A549 (cell line): ENCODE data around the gene PKD1. TPM values are rescaled to one million over a fixed set of nuclear protein-coding genes. Genes with fewer than 3 reads are reported as not detected.

Experiments
- ATAC-seq, 2 experiments: fragments of 200-7000 bp in 1 of 2; fragments of >200 bp in 1 of 2; cut with Nextera tagmentation in 1 of 2; cut with Tn5 transposase in 1 of 2; 3 replicates each; pipeline versions ENCODE4 v1.8.0 to v1.9.1; 2018 to 2020; ENCODE audit warnings: mild to moderate bottlenecking in 1 of 2, moderate library complexity in 1 of 2
- CTCF ChIA-PET: fragments of 300-600 bp; sonication (Branson Sonifier 250); formaldehyde crosslinking; extraction: SDS; loops from one replicate; lab custom pipeline; 2021; ENCODE audit warnings: antibody characterized with exemption, inconsistent platforms; lab: Yijun Ruan, JAX
- POLR2A ChIA-PET: fragments of 350-600 bp; formaldehyde crosslinking; extraction: SDS; loops from one replicate; lab custom pipeline; 2021; ENCODE audit warnings: antibody characterized with exemption, inconsistent platforms; lab: Yijun Ruan, JAX
- DNase-seq, 2 experiments: peaks; one replicate each; pipeline versions ENCODE4 v3.0.0 to v3.0.0-alpha.2; 2011 to 2016; ENCODE audit warnings: low read depth in 1 of 2, low spot score in 1 of 2
- FAIRE-seq: peaks from 2 replicates; lab custom pipeline; 2011; peaks lifted over from hg19 to GRCh38; lab: Jason Lieb, UNC
- H3K27ac ChIP-seq, 2 experiments: fragments of >200 bp; sonication (Bioruptor Twin); formaldehyde crosslinking; 3 replicates each; pipeline ENCODE4 v1.5.1; 2016 to 2017
- H3K4me1 ChIP-seq: fragments of >200 bp; sonication (Bioruptor Twin); formaldehyde crosslinking; 3 replicates; pipeline ENCODE4 v1.6.1; 2016
- H3K4me2 ChIP-seq: fragments of >200 bp; sonication (Bioruptor Twin); formaldehyde crosslinking; 3 replicates; pipeline ENCODE4 v1.6.1; 2016
- H3K4me3 ChIP-seq: fragments of >200 bp; sonication (Bioruptor Twin); formaldehyde crosslinking; 3 replicates; pipeline ENCODE4 v1.5.1; 2016
- H3K9me3 ChIP-seq: fragments of >200 bp; sonication (Bioruptor Twin); formaldehyde crosslinking; 3 replicates; pipeline ENCODE4 v1.6.1; 2016
- BHLHE40 ChIP-seq: IDR thresholded peaks from 2 replicates; pipeline ENCODE4 v1.6.1; 2012; ENCODE audit warnings: low read depth, low read length, inconsistent platforms
- CBX2 ChIP-seq: fragments of 200-600 bp; sonication (generic); IDR thresholded peaks from 2 replicates; pipeline ENCODE4 v1.6.1; 2016; ENCODE audit warnings: low read depth, mild to moderate bottlenecking, borderline replicate concordance
- CBX8 ChIP-seq: fragments of 200-600 bp; sonication (generic); IDR thresholded peaks from 2 replicates; pipeline ENCODE4 v1.6.1; 2016
- CEBPB ChIP-seq, 2 experiments: fragments of >200 bp in 1 of 2; sonication (Bioruptor Twin) in 1 of 2; formaldehyde crosslinking in 1 of 2; IDR thresholded peaks; 2 replicates each; pipeline ENCODE4 v1.6.1; 2012 to 2016
- CHD2 ChIP-seq: fragments of 150-350 bp; IDR thresholded peaks from 2 replicates; pipeline ENCODE4 v1.6.1; 2014; ENCODE audit warnings: low read length; ENCODE audit not compliant: partially characterized antibody
- CHD4 ChIP-seq: fragments of 200-600 bp; sonication (generic); IDR thresholded peaks from 2 replicates; pipeline ENCODE4 v1.6.1; 2016; ENCODE audit warnings: antibody characterized with exemption, mild to moderate bottlenecking, borderline replicate concordance
- FOSL2 ChIP-seq, 2 experiments: fragments of 450-650 bp in 1 of 2; fragments of >200 bp in 1 of 2; sonication (Bioruptor Twin) in 1 of 2; formaldehyde crosslinking; IDR thresholded peaks; 2 replicates each; pipeline versions ENCODE4 v1.5.0 to v1.6.1; 2016 to 2020; ENCODE audit warnings: mild to moderate bottlenecking in 1 of 2, moderate library complexity in 1 of 2
- FOXS1 ChIP-seq: fragments of 250-450 bp; sonication (Bioruptor Pico); IDR thresholded peaks from 2 replicates; pipeline ENCODE4 v1.5.0; 2020; ENCODE audit warnings: mild to moderate bottlenecking, moderate library complexity
- GATA3 ChIP-seq: IDR thresholded peaks from 2 replicates; pipeline ENCODE4 v1.6.1; 2012; ENCODE audit warnings: borderline replicate concordance
- HOXB13 ChIP-seq: fragments of 250-450 bp; sonication (Bioruptor Pico); IDR thresholded peaks from 2 replicates; pipeline ENCODE4 v1.5.0; 2020; ENCODE audit warnings: low read depth, mild to moderate bottlenecking, moderate library complexity
- MAZ ChIP-seq: fragments of 150-350 bp; IDR thresholded peaks from 2 replicates; pipeline ENCODE4 v1.6.1; 2014; ENCODE audit warnings: antibody characterized with exemption, low read depth, low read length, borderline replicate concordance
- NFE2L2 ChIP-seq: fragments of 150-350 bp; conservative IDR thresholded peaks from 2 replicates; pipeline ENCODE4 v1.6.1; 2014; ENCODE audit warnings: low read length
- NPAS2 ChIP-seq: fragments of 250-450 bp; sonication (Bioruptor Pico); IDR thresholded peaks from 2 replicates; pipeline ENCODE4 v1.8.0; 2022; ENCODE audit warnings: mild to moderate bottlenecking, moderate library complexity, borderline replicate concordance
- NR3C1 ChIP-seq: fragments of >200 bp; sonication (Bioruptor Twin); formaldehyde crosslinking; IDR thresholded peaks from 3 replicates; pipeline ENCODE4 v1.6.1; 2017
- ZFP36 ChIP-seq: fragments of 450-650 bp; IDR thresholded peaks from 2 replicates; pipeline ENCODE4 v1.6.1; 2014; ENCODE audit warnings: borderline replicate concordance; ENCODE audit not compliant: partially characterized antibody
- WGBS: methylation state at CpG from one replicate; pipeline ENCODE4 v1.1.6; 2017; ENCODE audit errors: missing lambda C conversion rate; 5-methylcytosine and 5-hydroxymethylcytosine counted together
- polyA plus RNA-seq, 4 experiments: library from polyadenylated mRNA; depleted of rRNA in 3 of 4; stranded (reverse); fragments of >200 nt; fragmentation: RNase III in 1 of 4; extraction: RNeasy Plus Mini Kit Qiagen cat#74134 plus additional on column Dnase treatment in 1 of 4; gene quantifications; 2 replicates in 3 of 4; 3 replicates in 1 of 4; pipeline ENCODE4 v1.2.3, GENCODE V29; 2011 to 2017
- TF ChIP-seq, protein P1 (sequence below): IDR thresholded peaks from 2 replicates; pipeline ENCODE4 v1.6.1; 2012; ENCODE audit warnings: low read depth, borderline replicate concordance
- TF ChIP-seq, protein P2 (sequence below): fragments of >200 bp; sonication (Bioruptor Twin); formaldehyde crosslinking; IDR thresholded peaks from 2 replicates; pipeline ENCODE4 v1.6.1; 2016
- TF ChIP-seq, protein P3 (sequence below): IDR thresholded peaks from 2 replicates; pipeline ENCODE4 v1.6.1; 2012
- TF ChIP-seq, protein P4 (sequence below): fragments of 250-450 bp; sonication (Bioruptor Pico); IDR thresholded peaks from 2 replicates; pipeline ENCODE4 v1.5.0; 2021; ENCODE audit warnings: mild to moderate bottlenecking, moderate library complexity, borderline replicate concordance
- TF ChIP-seq, protein P5 (sequence below): IDR thresholded peaks from 2 replicates; pipeline ENCODE4 v1.6.1; 2012
- TF ChIP-seq, protein P6 (sequence below): fragments of 450-650 bp; IDR thresholded peaks from 2 replicates; pipeline ENCODE4 v1.6.1; 2014; ENCODE audit warnings: antibody characterized with exemption

Gene PKD1
- polyA plus RNA-seq, 2 of the 4 experiments (the other 2 are of a cell fraction), result 11.5 to 39.2 TPM

DNA sequence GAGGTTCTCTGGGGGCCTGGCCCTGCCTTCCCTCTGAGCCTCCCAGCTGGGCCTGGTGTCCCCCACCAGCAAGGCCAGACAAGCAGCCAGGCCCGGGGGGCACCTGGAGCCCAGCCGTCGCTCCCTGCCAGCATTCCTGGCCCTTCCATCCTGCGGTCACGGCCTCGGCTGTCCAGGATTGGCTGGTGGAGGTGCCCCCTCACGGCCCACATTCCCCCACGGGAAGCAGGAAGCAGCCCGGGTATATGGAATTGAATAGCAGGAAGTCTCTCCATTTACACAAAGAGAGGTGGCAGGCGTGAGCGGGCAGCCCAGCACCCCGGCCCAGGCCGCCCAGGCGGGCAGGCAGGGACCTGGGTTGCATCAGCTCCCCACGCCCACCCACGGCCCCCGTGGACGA, 34.4 kb upstream of the PKD1 start (continued):
- TF ChIP-seq, protein P1, sequence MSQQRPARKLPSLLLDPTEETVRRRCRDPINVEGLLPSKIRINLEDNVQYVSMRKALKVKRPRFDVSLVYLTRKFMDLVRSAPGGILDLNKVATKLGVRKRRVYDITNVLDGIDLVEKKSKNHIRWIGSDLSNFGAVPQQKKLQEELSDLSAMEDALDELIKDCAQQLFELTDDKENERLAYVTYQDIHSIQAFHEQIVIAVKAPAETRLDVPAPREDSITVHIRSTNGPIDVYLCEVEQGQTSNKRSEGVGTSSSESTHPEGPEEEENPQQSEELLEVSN, result no peak
- no peak for TF ChIP-seq CEBPB (IDR thresholded peaks at IDR 0.05)
- TF ChIP-seq, all 56 proteins: peak for 0

DNA sequence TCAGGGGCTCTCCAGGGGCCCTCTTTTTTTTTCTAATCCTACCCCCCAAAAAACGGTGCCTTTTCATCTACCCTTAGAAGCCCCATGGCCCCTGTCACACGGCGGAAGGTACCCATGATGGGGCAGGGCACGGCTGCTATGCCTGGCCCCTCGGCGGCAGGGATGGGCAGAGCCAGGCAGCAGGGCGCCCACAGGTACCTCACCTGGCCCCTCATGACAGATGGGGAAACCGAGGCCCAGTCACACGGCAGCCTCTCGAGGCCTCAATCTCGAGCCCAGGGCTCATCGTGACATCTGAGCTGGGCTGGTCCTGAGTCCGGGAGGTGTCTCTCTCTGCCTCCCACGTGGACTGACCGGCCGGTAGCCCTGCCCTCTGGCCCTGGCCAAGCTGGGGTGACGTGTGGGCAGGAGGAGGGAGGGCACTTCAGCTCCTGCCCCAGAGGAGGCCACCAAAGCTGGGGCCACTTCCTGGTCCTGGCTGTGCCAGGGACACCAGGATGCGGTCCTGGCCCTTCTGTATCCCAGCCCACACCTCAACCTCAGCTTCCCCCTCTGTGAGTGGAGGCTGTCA, 31.5 kb upstream of the PKD1 start:
- no peaks in the 10 kb centered on the region; the same call in 2 of the 3 replicates for H3K4me1 ChIP-seq
- ATAC-seq (no peak), DNase-seq (no peak), FAIRE-seq (no peak)
- no peak overlapping the region for H3K27ac ChIP-seq
- ChIA-PET POLR2A (interaction anchor here (4.0 kb wide), 1 partner anchor 12 kb away, joined by 21 read pairs; the partner anchor contains the start of gene TRAF7), CTCF (interaction anchor here (0.9 to 2.7 kb wide), 5 partner anchors 14 to 348 kb away, joined by 3 to 13 read pairs (median 3); no protein-coding TSS in a partner anchor)
- TF ChIP-seq CBX8, result no peak
- TF ChIP-seq, protein P1, result no peak
- TF ChIP-seq NFE2L2, result no peak
- TF ChIP-seq, protein P2, sequence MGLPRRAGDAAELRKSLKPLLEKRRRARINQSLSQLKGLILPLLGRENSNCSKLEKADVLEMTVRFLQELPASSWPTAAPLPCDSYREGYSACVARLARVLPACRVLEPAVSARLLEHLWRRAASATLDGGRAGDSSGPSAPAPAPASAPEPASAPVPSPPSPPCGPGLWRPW, result no peak
- H3K4me2 ChIP-seq, result no peak overlapping the region
- H3K9me3 ChIP-seq, result no peaks in the 10 kb centered on the region
- 89% methylated on average over 10 of the region's 18 CpGs for WGBS
- no peak overlapping the region for H3K4me3 ChIP-seq

DNA sequence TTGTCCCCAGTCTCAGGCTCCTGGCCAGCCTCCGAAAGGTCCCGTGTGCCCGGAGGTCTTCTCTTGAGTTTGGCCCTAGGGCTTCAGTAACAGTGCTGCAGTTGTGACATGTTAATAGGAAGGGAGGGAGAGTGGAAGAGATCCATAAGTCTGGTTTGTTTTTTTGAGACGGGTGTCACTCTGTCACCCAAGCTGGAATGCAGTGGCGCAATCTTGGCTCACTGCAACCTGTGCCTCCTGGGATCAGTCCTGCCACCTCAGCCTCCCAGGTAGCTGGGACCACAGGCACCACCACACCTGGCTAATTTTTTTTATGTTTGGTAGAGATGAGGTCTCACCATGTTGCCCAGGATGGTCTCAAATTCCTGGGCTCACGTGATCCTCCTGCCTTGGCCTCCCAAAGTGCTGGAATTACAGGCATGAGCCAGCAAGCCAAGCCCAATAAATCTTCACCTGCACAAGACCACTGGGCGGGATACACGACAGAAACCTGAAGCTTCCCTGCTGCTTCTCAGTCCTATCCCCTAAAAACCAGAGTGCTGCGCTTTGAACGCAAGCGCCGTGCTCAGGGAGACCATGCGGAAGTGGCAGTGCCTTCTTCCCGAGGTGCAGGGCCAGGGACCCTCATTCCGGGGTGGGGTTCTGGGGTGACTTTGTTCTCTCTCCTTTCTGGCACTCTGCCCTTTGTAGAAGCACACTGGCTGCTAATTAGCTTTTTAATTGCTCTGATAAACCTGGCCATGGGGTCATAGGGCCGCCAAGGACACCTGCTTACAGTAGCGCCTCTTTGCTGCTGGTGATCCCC, 30.8 kb upstream of the PKD1 start:
- Histone ChIP-seq H3K4me1 (no peaks in the 10 kb centered on the region; the same call in 2 of the 3 replicates), H3K4me3 (no peak overlapping the region), H3K9me3 (no peaks in the 10 kb centered on the region), H3K4me2 (no peak overlapping the region), H3K27ac (no peak overlapping the region)
- DNase-seq (no peak), FAIRE-seq (no peak), ATAC-seq (no peak)
- TF ChIP-seq, protein P3, sequence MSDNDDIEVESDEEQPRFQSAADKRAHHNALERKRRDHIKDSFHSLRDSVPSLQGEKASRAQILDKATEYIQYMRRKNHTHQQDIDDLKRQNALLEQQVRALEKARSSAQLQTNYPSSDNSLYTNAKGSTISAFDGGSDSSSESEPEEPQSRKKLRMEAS, result no peak
- TF ChIP-seq NR3C1 (no peak), BHLHE40 (no peak), MAZ (no peak), CBX8 (no peak), HOXB13 (no peak), FOXS1 (CRISPR knock-in tag) (no peak), CHD2 (no peak), GATA3 (no peak), CEBPB (IDR thresholded peaks at IDR 0.05) (no peak), ZFP36 (no peak), NFE2L2 (no peak), CBX2 (no peak), FOSL2 (IDR thresholded peaks at IDR 0.05) (no peak), FOSL2 (CRISPR knock-in tag; IDR thresholded peaks at IDR 0.05) (no peak), CHD4 (no peak), NPAS2 (CRISPR knock-in tag) (no peak)
- TF ChIP-seq, protein P4, sequence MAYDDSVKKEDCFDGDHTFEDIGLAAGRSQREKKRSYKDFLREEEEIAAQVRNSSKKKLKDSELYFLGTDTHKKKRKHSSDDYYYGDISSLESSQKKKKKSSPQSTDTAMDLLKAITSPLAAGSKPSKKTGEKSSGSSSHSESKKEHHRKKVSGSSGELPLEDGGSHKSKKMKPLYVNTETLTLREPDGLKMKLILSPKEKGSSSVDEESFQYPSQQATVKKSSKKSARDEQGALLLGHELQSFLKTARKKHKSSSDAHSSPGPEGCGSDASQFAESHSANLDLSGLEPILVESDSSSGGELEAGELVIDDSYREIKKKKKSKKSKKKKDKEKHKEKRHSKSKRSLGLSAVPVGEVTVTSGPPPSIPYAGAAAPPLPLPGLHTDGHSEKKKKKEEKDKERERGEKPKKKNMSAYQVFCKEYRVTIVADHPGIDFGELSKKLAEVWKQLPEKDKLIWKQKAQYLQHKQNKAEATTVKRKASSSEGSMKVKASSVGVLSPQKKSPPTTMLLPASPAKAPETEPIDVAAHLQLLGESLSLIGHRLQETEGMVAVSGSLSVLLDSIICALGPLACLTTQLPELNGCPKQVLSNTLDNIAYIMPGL (CRISPR knock-in tag), result no peak
- TF ChIP-seq, protein P5, sequence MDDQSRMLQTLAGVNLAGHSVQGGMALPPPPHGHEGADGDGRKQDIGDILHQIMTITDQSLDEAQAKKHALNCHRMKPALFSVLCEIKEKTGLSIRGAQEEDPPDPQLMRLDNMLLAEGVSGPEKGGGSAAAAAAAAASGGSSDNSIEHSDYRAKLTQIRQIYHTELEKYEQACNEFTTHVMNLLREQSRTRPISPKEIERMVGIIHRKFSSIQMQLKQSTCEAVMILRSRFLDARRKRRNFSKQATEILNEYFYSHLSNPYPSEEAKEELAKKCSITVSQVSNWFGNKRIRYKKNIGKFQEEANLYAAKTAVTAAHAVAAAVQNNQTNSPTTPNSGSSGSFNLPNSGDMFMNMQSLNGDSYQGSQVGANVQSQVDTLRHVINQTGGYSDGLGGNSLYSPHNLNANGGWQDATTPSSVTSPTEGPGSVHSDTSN, result no peak
- TF ChIP-seq, protein P6, sequence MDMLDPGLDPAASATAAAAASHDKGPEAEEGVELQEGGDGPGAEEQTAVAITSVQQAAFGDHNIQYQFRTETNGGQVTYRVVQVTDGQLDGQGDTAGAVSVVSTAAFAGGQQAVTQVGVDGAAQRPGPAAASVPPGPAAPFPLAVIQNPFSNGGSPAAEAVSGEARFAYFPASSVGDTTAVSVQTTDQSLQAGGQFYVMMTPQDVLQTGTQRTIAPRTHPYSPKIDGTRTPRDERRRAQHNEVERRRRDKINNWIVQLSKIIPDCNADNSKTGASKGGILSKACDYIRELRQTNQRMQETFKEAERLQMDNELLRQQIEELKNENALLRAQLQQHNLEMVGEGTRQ, result no peak
- POLR2A ChIA-PET, result interaction anchor here (4.0 kb wide), 1 partner anchor 11 kb away, joined by 21 read pairs; the partner anchor contains the start of gene TRAF7
- CTCF ChIA-PET, result interaction anchor here (1.2 to 2.7 kb wide), 2 partner anchors 28 to 349 kb away, joined by 3 to 13 read pairs; no protein-coding TSS in a partner anchor
- WGBS, result 90% methylated on average over 17 of the region's 17 CpGs
